Thymus (tissue), 11 donors: ENCODE data around the gene ELP4. TPM values are rescaled to one million over a fixed set of nuclear protein-coding genes. Genes with fewer than 3 reads are reported as not detected.

Source experiments
- DNase-seq, 9 donors: peaks; one replicate each; pipeline ENCODE4 v3.0.0-alpha.2; 2013; ENCODE audit warnings: low spot score in 9 of 9, low read depth in 6 of 9, missing footprints in 1 of 9
- H3K27ac ChIP-seq, 2 donors: one replicate each; pipeline ENCODE4 v1.5.1; 2013; ENCODE audit warnings: control low read depth in 1 of 2, low read depth in 1 of 2, low read length in 1 of 2, mild to moderate bottlenecking in 1 of 2, moderate library complexity in 1 of 2
- H3K27me3 ChIP-seq, 2 donors: one replicate each; pipeline ENCODE4 v1.5.1; 2013; ENCODE audit warnings: low read length in 1 of 2; ENCODE audit not compliant: control insufficient read depth in 2 of 2, insufficient read depth in 1 of 2
- H3K36me3 ChIP-seq, 2 donors: one replicate each; pipeline ENCODE4 v1.5.1; 2013; ENCODE audit warnings: low read length in 1 of 2, mild to moderate bottlenecking in 1 of 2, moderate library complexity in 1 of 2; ENCODE audit not compliant: control insufficient read depth in 2 of 2, insufficient read depth in 2 of 2
- H3K4me1 ChIP-seq, 2 donors: one replicate each; pipeline ENCODE4 v1.5.1; 2013; ENCODE audit warnings: low read length in 2 of 2; ENCODE audit not compliant: control insufficient read depth in 2 of 2, insufficient read depth in 2 of 2
- H3K4me3 ChIP-seq, 2 donors: one replicate each; pipeline ENCODE4 v1.5.1; 2013; ENCODE audit warnings: low read length in 2 of 2, control low read depth in 1 of 2, mild to moderate bottlenecking in 1 of 2
- H3K9me3 ChIP-seq, 2 donors: one replicate each; pipeline ENCODE4 v1.5.1; 2013; ENCODE audit warnings: low read length in 1 of 2, mild to moderate bottlenecking in 1 of 2; ENCODE audit not compliant: control insufficient read depth in 2 of 2, insufficient read depth in 1 of 2
- WGBS: extraction: QIAGEN DNeasy Blood & Tissue Kit; methylation state at CpG from one replicate; pipeline ENCODE4 v1.1.7; 2013; 5-methylcytosine and 5-hydroxymethylcytosine counted together
- polyA plus RNA-seq: library from polyadenylated mRNA; stranded (reverse); fragments of 200-250 nt; gene quantifications from one replicate; pipeline ENCODE4 v1.2.3, GENCODE V29; 2013
- total RNA-seq: library from RNA; stranded (reverse); fragments of 120-200 nt; gene quantifications from one replicate; pipeline ENCODE4 v1.2.4, GENCODE V29; 2013
- donor health status: healthy.

The ELP4 gene
- total and polyA plus RNA-seq, 2 donors: 20.6 to 26.8 TPM

DNA sequence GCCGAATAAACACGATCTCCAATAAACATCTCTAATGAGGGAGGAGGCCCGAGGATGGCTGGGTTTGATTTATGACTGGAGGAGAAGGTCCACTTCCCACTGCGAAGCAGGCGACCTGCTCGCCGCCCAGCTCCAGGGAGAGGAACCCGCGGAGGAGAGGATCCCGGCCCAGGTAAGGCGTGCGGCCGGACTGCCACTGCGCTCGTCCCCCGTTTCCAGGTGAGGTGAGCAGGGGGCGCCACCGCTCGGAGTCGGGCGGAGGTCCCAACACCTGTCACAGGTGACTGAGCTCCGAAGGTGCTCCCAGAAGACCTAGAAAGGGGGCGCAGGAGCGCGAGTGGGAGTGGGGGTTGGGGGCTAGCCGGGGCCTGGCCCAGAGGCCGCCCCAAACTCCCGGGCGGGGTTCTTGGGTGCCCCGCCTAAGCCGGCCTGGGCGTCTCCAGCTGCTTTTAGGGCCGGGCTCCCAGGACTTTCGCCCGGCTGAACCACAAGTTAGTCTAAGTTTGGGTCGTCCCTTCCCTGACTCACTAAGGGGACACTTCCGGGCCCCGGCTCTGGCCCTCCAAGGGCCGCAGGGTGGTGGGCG lies 307.0 kb downstream of the ELP4 start:
- Histone ChIP-seq H3K27ac (no peak overlapping the region), H3K4me1 (peaks cover 12 to 34% of the 10 kb centered on the region in 2 donors), H3K27me3 (peaks cover 92 to 100% of the 10 kb centered on the region in 2 donors), H3K4me3 (no peak overlapping the region), H3K36me3 (no peaks in the 10 kb centered on the region), H3K9me3 (peaks cover 1 to 7% of the 10 kb centered on the region in 2 donors)
- 7% methylated on average over 40 of the region's 40 CpGs for WGBS
- DNase-seq: no peak

DNA sequence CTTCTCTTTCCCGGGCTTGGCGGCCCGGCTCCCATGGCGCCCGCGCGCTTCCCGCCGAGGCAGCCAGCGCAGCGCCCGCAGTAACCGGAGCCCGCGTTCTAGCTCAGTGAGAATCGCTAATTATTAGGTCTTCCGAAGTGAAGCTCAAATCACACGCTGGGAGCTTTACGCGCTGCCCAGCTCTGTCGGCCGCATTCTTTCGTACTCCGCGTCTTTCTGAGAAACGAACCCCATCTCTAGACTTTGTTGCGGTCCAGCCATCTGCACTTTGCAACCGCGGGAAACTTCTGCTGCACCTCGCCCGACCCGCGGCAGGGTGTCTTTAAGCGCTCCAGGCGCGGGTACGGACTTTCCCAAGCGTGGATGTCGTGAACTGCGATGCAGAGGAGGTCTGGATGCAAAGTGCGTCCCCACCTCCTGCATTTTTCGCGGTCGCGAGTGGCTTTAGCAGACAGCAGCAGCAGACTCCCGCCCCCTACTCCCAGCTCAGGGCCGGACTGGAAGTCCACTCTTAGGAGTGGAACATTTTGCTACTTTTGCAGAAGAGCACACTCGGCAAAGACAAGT lies 307.6 kb downstream of the ELP4 start:
- H3K36me3 ChIP-seq: no peaks in the 10 kb centered on the region
- peaks cover 12 to 29% of the 10 kb centered on the region in 2 donors for H3K4me1 ChIP-seq
- H3K9me3 ChIP-seq: peaks cover 1 to 5% of the 10 kb centered on the region in 2 donors
- 1% methylated on average over 48 of the region's 48 CpGs for WGBS
- no peak overlapping the region for H3K4me3 ChIP-seq
- no peak overlapping the region for H3K27ac ChIP-seq
- peaks cover 91 to 100% of the 10 kb centered on the region in 2 donors for H3K27me3 ChIP-seq
- peak in 2 of 9 donors; percentile 30 to 50 for DNase-seq

DNA sequence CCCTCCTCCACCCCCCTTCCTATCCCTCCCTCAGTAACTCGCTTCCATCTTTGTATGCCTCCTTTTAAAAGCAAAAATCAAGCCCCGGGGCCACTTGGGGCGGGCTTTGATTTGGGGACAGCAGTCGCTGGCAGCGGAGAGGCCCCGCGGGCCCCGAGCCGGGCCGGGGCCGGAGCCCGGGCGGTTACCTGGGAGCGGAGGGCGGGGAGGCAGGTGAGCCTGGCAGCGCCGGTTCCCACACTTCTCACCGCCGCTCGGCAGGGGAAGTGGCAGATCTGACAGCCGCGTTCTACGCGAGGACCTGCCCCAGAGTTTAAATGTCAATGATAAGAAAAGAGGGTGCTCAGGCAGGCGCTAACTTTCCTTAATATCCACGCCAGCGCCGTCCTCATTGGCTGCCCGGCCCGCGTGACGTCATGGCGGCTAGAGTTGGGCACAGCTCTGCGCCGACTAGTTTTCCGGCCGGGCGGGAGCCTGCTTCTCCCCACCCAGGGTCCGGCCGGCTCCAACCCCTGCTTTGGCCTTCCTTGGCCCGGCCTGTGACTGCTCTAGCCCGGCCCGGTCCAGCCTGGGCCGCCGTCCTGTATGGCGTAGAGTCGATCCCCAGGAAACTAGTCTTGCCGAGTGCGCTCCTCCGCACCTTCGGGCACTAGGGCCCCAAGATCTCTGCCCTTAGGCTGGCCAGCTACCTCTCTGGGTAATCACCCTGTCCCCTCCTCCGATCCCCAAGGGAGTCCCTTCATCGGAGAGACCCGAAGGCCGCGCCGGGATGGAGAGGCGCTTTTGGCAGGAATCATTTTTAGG lies 308.3 kb downstream of the ELP4 start:
- Histone ChIP-seq H3K27ac (no peak overlapping the region), H3K4me3 (no peak overlapping the region)
- DNase-seq: no peak

DNA sequence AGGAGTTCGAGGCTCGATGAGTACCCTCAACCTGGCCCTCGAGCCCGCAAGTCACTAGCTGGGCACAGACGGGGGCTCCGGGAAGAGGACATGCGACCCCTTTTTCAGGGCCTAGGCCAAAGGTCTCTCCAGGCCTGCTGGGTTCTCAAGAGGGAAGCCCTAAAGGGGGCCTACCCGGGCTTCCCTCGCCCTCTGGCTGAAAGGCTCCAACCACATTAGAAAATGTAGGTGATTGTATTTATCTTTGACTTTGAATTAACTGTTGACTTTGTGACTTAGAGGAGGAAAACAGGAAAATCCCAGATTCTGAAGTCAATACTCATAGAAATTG lies 308.8 kb downstream of the ELP4 start:
- Histone ChIP-seq H3K36me3 (no peaks in the 10 kb centered on the region), H3K4me1 (peaks cover 9 to 19% of the 10 kb centered on the region in 2 donors), H3K4me3 (no peak overlapping the region), H3K27ac (no peak overlapping the region), H3K27me3 (peaks cover 93 to 100% of the 10 kb centered on the region in 2 donors), H3K9me3 (peaks cover 1 to 5% of the 10 kb centered on the region in 2 donors)
- no peak for DNase-seq
- 8% methylated on average over 9 of the region's 9 CpGs for WGBS

More for the DNA sequence above, 308.3 kb downstream of the ELP4 start:
- Histone ChIP-seq H3K27me3 (peaks cover 93 to 100% of the 10 kb centered on the region in 2 donors), H3K36me3 (no peaks in the 10 kb centered on the region), H3K4me1 (peaks cover 11 to 22% of the 10 kb centered on the region in 2 donors), H3K9me3 (peaks cover 1 to 5% of the 10 kb centered on the region in 2 donors)
- WGBS: 5% methylated on average over 58 of the region's 58 CpGs

DNA sequence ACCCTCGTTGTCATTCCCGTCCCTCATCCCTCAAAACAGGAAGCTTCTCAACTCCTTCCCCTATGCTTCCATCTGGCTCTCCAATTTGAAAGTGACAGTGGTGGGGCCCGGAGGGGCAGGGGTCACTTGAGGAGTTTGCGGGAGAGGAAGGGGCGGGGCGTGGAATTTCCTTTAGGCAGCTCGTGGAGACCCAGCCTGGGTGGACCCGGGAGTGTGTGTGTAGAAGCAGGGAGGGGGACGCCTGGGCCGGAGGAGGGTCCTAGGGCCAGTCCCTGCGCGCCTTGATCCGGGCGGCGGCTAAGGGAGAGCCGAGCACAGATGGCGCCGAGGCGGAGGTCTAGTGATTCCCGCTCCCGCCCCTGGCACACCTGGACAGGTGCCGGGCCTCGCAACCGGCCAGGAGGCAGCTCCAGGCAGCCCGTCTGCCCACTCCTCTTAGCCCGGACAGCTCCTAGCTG lies 309.3 kb downstream of the ELP4 start:
- Histone ChIP-seq H3K4me1 (peaks cover 9 to 19% of the 10 kb centered on the region in 2 donors), H3K27me3 (peaks cover 92 to 100% of the 10 kb centered on the region in 2 donors), H3K4me3 (no peak overlapping the region), H3K36me3 (no peaks in the 10 kb centered on the region), H3K27ac (no peak overlapping the region), H3K9me3 (peaks cover 1 to 5% of the 10 kb centered on the region in 2 donors)
- no peak for DNase-seq
- 11% methylated on average over 26 of the region's 26 CpGs for WGBS

DNA sequence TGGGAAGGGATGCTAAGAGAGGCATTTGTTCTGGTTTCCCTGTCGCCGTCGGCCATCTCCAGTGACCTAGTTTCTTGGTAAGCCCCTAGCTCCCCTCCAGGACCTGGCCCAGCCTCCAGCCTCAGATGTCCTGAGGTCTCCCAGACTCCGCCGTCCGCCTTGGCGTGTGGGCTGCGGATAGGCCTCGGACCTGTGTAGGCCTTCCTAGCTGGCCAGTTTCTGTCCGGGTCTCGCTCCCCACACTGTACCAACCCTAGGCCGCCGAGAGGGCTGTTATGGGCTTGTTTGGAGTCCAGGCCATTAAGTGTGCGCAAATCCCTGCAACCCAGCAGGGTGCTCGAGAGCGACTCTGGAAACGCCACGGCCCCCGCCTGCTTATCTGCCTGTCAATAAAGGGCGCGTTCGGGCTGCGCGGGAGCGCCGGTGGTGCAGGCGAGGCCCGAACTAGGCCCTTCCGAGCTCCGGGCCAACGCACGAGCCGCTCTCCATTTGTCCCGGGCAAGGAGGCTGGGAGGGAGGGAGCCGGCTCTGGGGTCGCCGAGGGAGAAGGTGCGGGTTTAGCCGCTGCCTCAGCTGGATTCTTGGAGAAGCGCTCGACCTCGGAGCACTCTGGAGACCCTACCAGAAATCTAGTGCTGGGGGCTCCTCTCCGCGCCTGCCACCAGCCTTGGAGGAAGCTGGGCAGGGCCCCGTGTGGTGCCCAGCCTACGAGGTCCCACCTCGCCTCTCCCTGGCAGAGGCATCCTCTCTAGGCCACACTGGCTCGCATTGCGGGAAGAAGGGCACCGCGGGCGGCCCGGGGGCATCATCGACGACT lies 310.3 kb downstream of the ELP4 start:
- Histone ChIP-seq H3K4me1 (peaks cover 9 to 19% of the 10 kb centered on the region in 2 donors), H3K27ac (no peak overlapping the region), H3K4me3 (no peak overlapping the region), H3K27me3 (peaks cover 91 to 100% of the 10 kb centered on the region in 2 donors), H3K36me3 (no peaks in the 10 kb centered on the region), H3K9me3 (peaks cover 1 to 5% of the 10 kb centered on the region in 2 donors)
- 10% methylated on average over 55 of the region's 55 CpGs for WGBS
- DNase-seq: no peak

DNA sequence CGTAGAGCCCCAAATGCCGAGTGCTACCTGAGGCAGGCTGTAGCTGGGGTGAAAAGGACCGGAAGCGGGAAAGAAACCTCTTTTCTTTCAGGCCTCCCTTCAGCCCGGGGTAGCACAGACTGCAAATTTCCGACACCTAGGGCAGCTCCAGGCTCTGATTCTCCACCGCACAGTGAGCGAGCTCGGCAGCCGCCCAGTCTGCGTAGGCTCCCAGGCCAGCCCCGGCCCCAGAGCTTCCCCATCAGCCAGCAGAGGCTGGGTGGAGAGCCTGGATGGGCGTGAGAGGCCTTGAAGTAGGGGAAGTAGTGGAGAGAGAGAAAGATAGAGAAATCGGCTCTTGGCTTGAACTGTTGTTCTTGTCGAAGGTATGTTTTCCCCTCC lies 310.9 kb downstream of the ELP4 start:
- WGBS: 7% methylated on average over 15 of the region's 15 CpGs
- no peak for DNase-seq
- peaks cover 9 to 14% of the 10 kb centered on the region in 2 donors for H3K4me1 ChIP-seq
- no peaks in the 10 kb centered on the region for H3K36me3 ChIP-seq
- no peak overlapping the region for H3K27ac ChIP-seq
- peaks cover 91 to 100% of the 10 kb centered on the region in 2 donors for H3K27me3 ChIP-seq
- no peak overlapping the region for H3K4me3 ChIP-seq
- H3K9me3 ChIP-seq: peaks cover 1 to 5% of the 10 kb centered on the region in 2 donors

DNA sequence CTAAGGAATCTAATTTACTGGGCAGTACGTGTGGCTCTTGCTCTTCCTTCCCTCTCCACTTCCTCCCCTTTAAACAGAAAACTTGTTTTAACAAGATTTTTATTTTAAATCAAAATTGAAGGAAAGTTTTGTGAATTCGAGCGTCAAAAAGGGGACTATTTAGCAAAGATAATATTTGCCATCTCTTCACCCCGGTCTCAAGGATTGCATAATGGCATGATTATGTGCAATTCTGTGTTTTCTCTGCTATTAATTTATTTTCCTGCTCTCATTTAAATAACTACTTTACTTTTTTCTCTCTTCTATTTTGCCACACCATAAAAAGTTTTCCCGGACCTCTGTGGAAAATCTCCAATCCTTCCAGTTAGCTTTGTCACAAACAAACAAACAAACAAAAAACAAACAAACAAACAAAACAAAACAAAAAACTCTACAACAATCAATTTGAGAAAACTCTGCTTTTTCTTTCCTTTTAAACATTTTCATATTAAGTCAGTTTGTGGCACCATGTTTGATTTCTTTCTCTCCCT lies 311.7 kb downstream of the ELP4 start:
- WGBS: 7% methylated on average over 5 of the region's 5 CpGs
- H3K9me3 ChIP-seq: peaks cover 1 to 11% of the 10 kb centered on the region in 2 donors
- no peak overlapping the region for H3K4me3 ChIP-seq
- DNase-seq: no peak
- H3K4me1 ChIP-seq: peaks cover 9 to 12% of the 10 kb centered on the region in 2 donors
- peaks cover 92 to 100% of the 10 kb centered on the region in 2 donors for H3K27me3 ChIP-seq
- H3K27ac ChIP-seq: no peak overlapping the region
- H3K36me3 ChIP-seq: no peaks in the 10 kb centered on the region
